ENCODE measurements around the gene ANO2.

Gene ANO2

GRCh38 chr12:5778821-5779220 lies 166.2 kb downstream of the ANO2 start:
- no peak for DNase-seq (ENCODE audit: low read depth in 2 of 2)

- DNase-seq (ENCODE audit: low read depth in 2 of 2): no peak
Observed at GRCh38 chr12:5777451-5777850, 167.6 kb downstream of the ANO2 start.

DNA sequence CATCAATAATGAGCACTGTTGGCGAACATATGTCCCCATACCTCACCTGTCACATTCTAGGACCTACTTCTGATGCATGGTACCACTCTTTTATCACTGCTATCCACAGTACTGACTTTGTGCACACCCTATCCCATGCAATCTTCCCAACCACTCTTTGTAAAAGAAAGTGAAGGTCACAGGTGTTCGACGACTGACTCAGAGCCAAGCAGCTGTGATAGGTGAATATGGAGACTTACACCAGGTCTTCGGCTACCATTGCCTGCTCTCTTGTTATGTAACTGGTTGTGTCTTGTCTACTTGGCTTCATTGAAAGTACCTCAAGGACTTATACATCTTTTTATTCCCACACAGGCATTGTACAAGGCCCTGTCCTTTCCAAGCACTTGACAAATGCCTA lies 169.0 kb downstream of the ANO2 start:
- no peak for DNase-seq (ENCODE audit: low read depth in 2 of 2)

DNA sequence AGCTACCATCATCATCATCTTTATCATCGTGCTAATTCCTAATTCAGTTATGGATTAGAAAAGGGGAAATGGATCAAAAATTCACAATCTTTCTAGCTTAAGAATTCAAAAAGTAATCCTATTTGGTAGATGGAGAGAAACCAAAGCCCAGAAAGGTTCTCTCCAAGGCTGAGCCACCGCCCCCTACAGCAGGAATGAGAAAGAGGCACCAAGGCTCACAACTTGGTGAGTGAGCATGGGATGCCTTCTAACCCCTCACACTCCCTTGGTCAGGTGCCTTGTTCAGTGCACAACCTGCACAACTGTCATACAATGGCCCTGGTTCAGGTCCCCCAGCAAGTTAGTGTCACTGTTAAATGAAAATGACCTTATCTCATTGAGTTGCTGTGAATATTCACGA lies 171.5 kb downstream of the ANO2 start:
- DNase-seq (ENCODE audit: low read depth in 2 of 2): no peak

DNA sequence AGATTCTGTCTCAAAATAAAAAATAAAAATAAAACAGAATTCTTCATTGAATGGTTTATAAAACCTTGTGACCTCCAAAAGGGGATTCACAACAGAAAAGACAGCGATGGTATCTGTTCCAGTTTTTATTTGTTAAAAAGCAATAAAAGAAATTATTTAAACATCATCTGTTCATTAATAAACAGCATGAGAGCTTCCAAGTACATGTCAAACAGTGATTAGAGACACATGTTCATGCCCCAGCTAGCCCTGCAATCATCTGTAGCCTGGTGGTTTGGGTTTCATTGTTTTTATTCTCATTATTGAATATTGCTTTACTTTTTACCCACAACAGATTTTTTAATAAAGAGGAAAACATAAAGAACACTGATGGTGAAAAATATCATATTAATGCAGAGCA lies 173.3 kb downstream of the ANO2 start:
- no peak for DNase-seq (ENCODE audit: low read depth in 2 of 2)

- no peak for DNase-seq (ENCODE audit: low read depth in 2 of 2)
Observed at GRCh38 chr12:5770727-5771126, 174.3 kb downstream of the ANO2 start.

DNA sequence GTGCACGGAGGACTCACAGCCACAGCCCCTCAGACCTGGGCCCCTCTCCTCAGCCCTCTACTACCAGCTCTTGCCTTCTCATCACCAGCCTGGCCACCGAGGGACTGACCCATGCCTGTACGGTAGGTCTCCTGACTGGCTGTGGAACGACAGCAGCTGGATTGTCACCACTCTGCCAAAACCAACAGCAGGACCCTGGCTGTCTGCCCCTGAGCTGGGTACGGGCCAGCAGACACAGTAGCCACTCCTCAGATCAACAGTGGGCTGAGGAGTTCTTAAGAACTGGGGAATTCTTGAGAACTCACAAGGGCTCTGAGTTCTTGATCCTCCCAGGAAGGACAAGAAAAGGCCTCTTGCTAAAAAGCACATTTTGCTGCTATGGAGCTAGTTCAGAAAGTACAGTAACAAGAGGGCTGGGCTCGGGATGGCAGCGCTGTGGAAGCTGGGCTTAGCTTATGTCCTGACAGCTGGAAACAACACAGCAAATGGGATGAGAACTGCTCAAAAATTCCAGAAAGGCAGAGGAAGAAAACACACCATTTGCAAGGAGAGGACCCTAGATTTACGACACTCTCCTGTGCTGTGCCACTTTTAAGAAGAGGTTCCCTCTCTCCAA lies 176.4 kb downstream of the ANO2 start:
- DNase-seq (ENCODE audit: low read depth in 2 of 2): no peak

GRCh38 chr12:5768171-5768570 lies 176.9 kb downstream of the ANO2 start:
- no peak for DNase-seq (ENCODE audit: low read depth in 2 of 2)

DNA sequence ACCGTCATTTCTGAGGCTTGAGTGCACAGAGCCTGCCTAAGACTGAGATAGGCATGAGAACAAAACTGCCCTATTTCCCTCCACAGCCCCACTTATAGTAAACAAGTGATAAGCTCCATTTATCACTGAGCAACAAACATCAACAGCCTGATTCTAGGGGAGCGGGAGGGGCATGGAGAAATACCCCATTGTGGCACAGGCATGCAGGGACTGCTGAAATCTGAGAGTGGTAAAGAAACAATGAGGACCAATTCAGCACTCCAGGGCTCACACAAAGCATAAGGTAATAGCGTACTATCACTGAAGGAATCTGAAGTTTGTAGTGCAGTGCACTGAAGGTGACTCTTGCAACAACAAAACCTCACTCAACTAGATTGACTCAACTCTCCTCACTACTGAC lies 186.7 kb downstream of the ANO2 start:
- no peak for DNase-seq (ENCODE audit: low read depth in 2 of 2)

DNA sequence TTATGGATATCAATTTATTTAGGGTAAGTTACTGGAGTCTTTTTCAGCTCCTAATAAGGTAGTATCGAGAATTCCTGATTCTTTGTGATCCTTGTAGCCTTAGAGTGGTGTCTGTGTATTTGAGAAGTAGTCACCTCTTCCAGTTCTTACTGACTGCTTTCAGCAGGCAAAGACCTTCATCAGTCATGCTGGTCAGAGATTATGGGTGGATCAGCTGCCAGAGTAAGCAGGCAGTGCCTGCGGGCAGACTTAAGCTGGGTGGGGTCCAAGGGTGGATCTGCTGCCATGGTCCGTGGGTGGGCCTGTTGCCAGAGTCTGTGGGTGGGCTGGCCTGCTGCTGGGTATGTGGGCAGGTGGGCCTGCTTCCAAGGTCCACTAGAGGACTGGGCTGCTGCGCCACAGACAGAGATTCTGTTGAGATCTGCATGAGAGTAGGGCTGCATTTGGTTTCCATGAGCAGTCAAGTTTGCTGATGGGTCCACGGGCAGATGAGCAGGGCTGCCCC lies 188.7 kb downstream of the ANO2 start:
- no peak for DNase-seq (ENCODE audit: low read depth in 2 of 2)

- no peak for DNase-seq (ENCODE audit: low read depth in 2 of 2)
Observed at GRCh38 chr12:5748027-5748426, 197.0 kb downstream of the ANO2 start.

GRCh38 chr12:5746917-5747316 lies 198.1 kb downstream of the ANO2 start:
- DNase-seq (ENCODE audit: low read depth in 2 of 2): no peak

GRCh38 chr12:5746036-5746908 lies 198.8 kb downstream of the ANO2 start:
- DNase-seq (ENCODE audit: low read depth in 2 of 2): no peak

DNA sequence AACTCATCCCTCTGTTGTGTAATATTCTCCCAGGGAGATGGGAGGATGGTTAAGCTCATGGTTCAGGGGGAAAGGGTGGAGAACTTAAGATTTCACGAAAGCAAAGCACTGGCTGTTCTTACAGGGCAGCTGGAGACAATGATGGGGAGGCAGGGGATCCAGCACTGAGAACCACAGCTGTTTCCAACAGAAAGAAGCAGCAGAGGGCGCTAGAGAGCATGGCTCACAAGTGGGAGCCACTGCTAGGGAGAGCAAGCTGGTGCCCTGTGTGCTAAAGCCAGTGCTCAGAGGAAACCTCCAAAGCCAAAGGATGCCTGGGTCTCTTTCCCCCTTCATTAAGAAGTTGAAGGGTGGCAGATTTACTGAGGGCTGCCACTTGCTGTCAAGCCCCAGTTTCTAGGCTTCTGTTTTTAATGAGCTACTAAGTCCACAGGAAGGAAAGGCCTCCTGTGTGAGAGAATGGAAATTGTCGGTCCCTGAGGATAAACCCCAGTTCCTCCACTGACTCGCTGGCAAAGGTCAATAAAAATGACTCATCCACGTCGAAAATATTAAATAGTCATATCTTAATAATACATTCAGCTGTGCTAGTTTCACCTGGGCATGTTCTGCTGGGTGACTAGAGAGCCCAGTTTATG lies 199.7 kb downstream of the ANO2 start:
- peak; percentile 11 to 43 for DNase-seq (ENCODE audit: low read depth in 2 of 2)

- DNase-seq (ENCODE audit: low read depth in 2 of 2): no peak
Observed at GRCh38 chr12:5742258-5742657, 202.8 kb downstream of the ANO2 start.

- no peak for DNase-seq (ENCODE audit: low read depth in 2 of 2)
Observed at GRCh38 chr12:5739917-5740316, 205.1 kb downstream of the ANO2 start.

DNA sequence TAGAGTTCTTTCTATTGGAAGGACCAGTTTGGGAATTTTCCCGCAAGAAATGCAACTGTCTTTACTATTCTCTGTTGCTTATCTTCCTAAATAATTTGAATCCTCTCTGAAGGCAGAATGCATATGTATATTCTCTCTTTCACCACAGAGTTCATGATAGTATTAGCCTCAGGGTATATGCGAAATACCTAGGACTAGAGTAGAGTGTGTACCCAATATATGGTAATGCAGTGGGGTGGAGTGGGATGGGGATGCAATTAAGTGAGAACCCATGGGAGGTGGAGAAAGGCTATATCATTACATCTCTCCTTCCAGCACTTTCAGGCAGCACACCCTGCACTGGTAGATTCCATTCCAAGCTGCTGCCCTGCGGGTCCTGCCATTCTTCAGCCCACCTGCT lies 207.3 kb downstream of the ANO2 start:
- DNase-seq (ENCODE audit: low read depth in 2 of 2): no peak

GRCh38 chr12:5736527-5736926 lies 208.5 kb downstream of the ANO2 start:
- no peak for DNase-seq (ENCODE audit: low read depth in 2 of 2)

DNA sequence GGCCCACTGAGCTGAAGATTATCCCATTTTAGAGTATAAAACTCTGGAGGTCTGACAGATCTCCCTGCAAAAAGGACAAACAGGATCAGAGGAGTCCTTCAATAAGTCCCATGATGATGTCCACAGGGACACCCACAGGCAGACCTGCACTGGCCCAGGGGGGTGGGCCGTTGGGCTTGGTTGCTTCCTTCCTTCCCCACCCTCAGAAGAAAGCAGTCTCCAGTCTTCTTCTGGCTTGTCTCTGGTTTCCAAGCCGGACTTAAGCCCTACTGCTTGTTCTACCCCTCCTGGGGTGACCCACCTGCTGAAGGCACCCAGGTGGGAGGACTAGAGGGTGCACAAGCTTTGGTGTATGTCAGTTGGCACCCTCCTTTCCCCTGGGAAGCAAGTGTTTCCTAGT lies 209.0 kb downstream of the ANO2 start:
- no peak for DNase-seq (ENCODE audit: low read depth in 2 of 2)

DNA sequence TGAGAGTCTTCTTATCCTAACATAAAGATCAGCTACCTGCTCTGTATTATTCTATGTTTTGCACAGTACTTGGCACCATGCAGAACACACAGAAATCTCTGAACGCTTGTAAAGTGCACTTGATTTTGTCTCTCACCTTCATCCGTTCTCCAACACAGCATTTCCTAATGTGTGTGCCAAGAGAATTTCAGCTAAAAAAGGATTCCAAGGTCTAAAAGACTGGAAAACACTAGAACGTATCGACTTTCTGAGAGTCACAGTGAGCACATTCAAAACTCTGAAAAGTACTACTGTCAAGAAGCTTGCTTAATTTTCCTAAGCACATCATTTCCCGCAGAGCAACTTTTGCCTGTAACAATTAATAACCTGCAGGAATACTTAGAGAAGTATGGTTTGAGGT lies 211.1 kb downstream of the ANO2 start:
- no peak for DNase-seq (ENCODE audit: low read depth in 2 of 2)

DNA sequence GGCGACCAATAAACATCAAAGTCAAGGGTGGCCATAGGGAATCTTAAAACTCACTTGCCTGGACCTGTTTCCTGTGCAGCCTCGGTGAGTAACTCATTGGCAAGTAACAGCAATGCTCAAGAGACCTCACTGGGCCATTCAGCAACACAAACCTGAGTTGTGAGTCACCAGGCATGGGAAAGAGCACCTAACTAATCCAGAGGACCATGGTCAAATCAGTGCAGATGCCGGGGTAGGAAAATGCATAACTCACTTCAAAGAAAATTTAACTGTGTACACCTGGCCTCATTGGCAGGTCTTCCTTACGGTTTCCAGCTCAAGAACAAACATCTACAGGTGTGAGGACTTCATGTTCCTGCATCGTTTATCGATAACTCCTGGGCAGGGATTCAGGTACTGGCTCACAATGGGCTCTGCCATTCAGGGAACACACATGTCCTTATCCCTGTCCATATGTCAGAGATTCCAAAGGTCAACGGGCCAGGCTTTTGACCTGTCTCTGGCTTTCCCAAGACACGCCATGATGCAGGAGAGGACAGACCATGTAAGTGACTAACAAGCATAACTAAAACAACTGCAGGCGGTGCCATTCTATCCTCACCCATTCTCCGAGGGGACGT lies 211.8 kb downstream of the ANO2 start:
- DNase-seq (ENCODE audit: low read depth in 2 of 2): no peak

DNA sequence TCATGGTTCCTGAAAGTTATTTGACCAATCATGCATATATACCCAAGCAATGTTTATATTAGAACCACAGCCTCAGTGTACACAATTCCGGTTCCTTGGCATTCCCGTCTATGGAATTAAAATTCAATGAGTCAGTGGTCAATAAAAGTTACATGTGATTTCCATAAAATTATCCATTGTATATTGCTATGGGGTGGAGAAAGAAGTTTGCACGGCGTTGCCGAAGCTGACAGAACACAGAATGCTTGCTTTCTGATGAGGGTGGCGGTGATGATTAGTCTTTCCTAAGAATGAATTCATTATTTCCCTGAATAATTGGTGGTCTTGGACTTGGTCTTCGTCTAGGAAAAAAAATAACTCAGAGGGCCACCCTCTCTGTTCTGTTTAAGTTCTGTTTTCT lies 214.1 kb downstream of the ANO2 start:
- no peak for DNase-seq (ENCODE audit: low read depth in 2 of 2)

Measured in stimulated activated CD4-positive, alpha-beta T cell treated with anti-CD3 and anti-CD28 coated beads, Interleukin-12 subunit alpha, Interleukin-12 subunit beta, amount 100 ng/mL, for 24 hours (primary cell).